HL-60 (cell line): ENCODE measurements around the gene LSM12.

Experiments
- CTCF ChIP-seq: IDR thresholded peaks from one replicate; pipeline ENCODE4 v1.5.1; 2011; ENCODE audit warnings: low read length, control low read depth, inconsistent platforms; ENCODE audit not compliant: insufficient read depth
- POLR2AphosphoS5 ChIP-seq: IDR thresholded peaks from 2 replicates; pipeline ENCODE4 v1.6.1; 2012; ENCODE audit warnings: low read depth
- REST ChIP-seq: IDR thresholded peaks from 2 replicates; pipeline ENCODE4 v1.6.1; 2012; ENCODE audit warnings: low read depth; ENCODE audit not compliant: insufficient replicate concordance

- TF ChIP-seq CTCF (no peak), POLR2AphosphoS5 (no peak), REST (no peak)
Measured at GRCh38 chr17:44086364-44087311, 20.2 kb upstream of the LSM12 start.
